Ectodermal cell (in vitro differentiated cells): ENCODE results near the gene ZNF358.
A peak's percentile ranks its signal among the peaks of the same experiment; 100 is the strongest.
"Not testable (repeated sequence)": the region's sequence is repeated elsewhere in the genome, so short reads cannot be mapped to it uniquely, and the experiment has no call there.

ENCODE experiments used
- H3K27ac ChIP-seq: 2 replicates; pipeline ENCODE4 v1.7.0; 2013; ENCODE audit warnings: mild to moderate bottlenecking, low read depth, low read length; ENCODE audit not compliant: insufficient read depth, poor library complexity, severe bottlenecking
- H3K27me3 ChIP-seq: 2 replicates; pipeline ENCODE4 v1.7.0; 2013; ENCODE audit warnings: mild to moderate bottlenecking, low read length; ENCODE audit not compliant: insufficient read depth, control insufficient read depth, poor library complexity, severe bottlenecking
- H3K36me3 ChIP-seq: one replicate; pipeline ENCODE4 v1.7.0; 2013; ENCODE audit warnings: low read length; ENCODE audit not compliant: control insufficient read depth, insufficient read depth
- H3K4me1 ChIP-seq: one replicate; pipeline ENCODE4 v1.7.0; 2013; ENCODE audit warnings: low read length; ENCODE audit not compliant: control insufficient read depth, insufficient read depth
- H3K4me3 ChIP-seq: 2 replicates; pipeline ENCODE4 v1.7.0; 2013; ENCODE audit warnings: low read depth, low read length, control low read depth; ENCODE audit not compliant: insufficient read depth
- H3K9me3 ChIP-seq: 2 replicates; pipeline ENCODE4 v1.7.0; 2013; ENCODE audit warnings: mild to moderate bottlenecking, low read length, moderate library complexity; ENCODE audit not compliant: control insufficient read depth
- WGBS, 2 experiments: methylation state at CpG; one replicate each; pipeline ENCODE4 v1.1.7; 2013; ENCODE audit warnings: missing lambda C conversion rate in 2 of 2; 5-methylcytosine and 5-hydroxymethylcytosine counted together

The ZNF358 gene

DNA sequence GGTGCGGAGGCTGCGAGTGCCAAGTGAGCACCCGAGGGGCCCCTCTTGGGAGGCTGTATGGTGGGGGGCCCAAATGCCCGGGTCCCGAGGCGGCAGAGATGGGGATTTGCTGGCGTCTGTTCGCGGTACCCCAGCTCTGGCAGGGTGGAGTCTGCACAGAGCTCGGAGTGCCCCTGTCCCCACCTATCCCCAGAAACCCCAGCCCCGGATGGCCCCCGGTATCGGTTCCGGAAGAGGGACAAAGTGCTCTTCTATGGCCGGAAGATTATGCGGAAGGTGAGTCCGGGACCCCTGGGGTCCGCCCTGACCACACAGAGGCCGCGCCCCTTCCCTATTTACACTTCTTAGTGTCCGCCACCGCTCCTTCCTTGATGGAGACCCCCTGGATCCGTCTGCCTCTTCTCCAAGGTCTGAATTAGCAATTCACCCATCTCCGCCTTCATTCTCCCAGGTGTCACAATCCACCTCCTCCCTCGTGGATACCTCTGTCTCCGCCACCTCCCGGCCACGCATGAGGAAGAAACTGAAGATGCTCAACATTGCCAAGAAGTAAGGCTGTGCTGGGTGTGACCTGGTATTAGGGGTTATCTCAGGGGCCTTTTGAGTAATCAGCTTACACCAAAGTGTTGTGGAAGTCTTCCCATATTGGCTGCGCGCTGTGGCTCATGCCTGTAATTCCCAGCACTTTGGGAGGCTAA, 20.2 kb downstream of the ZNF358 start:
- H3K9me3 ChIP-seq, result no peaks in the 10 kb centered on the region
- H3K27me3 ChIP-seq, result no peaks in the 10 kb centered on the region
- peaks cover 2% of the 10 kb centered on the region for H3K36me3 ChIP-seq
- 32 to 35% methylated on average over 30 of the region's 30 CpGs for WGBS, 2 experiments
- H3K4me3 ChIP-seq, result peak overlapping the region; percentile 75
- no peak overlapping the region for H3K27ac ChIP-seq
- no peaks in the 10 kb centered on the region for H3K4me1 ChIP-seq

DNA sequence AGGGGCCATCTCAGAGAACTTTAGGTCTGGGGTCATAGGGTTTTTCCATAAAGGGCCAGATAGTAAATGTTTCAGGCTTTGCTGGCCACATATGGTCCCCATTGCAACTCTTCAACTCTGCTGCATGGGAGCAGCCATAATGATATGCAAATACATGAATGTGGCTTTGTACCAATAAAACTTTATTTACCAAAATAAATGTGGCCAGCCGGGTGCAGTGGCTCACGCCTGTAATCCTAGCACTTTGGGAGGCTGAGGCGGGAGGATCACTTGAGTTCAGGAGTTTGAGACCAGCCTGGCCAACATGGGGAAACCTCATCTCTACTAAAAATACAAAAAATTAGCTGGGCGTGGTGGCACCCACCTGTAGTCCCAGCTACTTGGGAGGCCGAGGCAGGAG, 23.1 kb downstream of the ZNF358 start:
- H3K4me3 ChIP-seq, H3K27me3 ChIP-seq, H3K4me1 ChIP-seq, H3K27ac ChIP-seq, H3K9me3 ChIP-seq, H3K36me3 ChIP-seq: not testable (repeated sequence)
- 91% methylated on average over 5 of the region's 5 CpGs for whole genome bisulfite sequencing, 2 experiments

GRCh38 chr19:7539827-7540425, 24.0 kb downstream of the ZNF358 start:
- H3K27me3 ChIP-seq, result no peaks in the 10 kb centered on the region
- H3K27ac ChIP-seq, result no peak overlapping the region
- H3K4me3 ChIP-seq, result no peak overlapping the region
- no peaks in the 10 kb centered on the region for H3K4me1 ChIP-seq
- 95 to 96% methylated on average over 28 of the region's 28 CpGs for WGBS, 2 experiments
- no peaks in the 10 kb centered on the region for H3K9me3 ChIP-seq
- peaks cover 7% of the 10 kb centered on the region for H3K36me3 ChIP-seq

- 88 to 89% methylated on average over 39 of the region's 39 CpGs for WGBS, 2 experiments
- H3K36me3 ChIP-seq, result peaks cover 7% of the 10 kb centered on the region
These were observed 25.0 kb downstream of the ZNF358 start for GRCh38 chr19:7540761-7541474.

GRCh38 chr19:7541475-7541824, 25.5 kb downstream of the ZNF358 start:
- 95% methylated on average over 15 of the region's 15 CpGs for WGBS, 2 experiments
- H3K27ac ChIP-seq, result no peak overlapping the region
- H3K36me3 ChIP-seq, result peaks cover 7% of the 10 kb centered on the region
- H3K4me3 ChIP-seq, result no peak overlapping the region
- H3K4me1 ChIP-seq, result no peaks in the 10 kb centered on the region
- H3K27me3 ChIP-seq, result no peaks in the 10 kb centered on the region
- H3K9me3 ChIP-seq, result no peaks in the 10 kb centered on the region

More at GRCh38 chr19:7540761-7541474, 25.0 kb downstream of the ZNF358 start:
- no peak overlapping the region for H3K27ac ChIP-seq
- H3K4me1 ChIP-seq, result no peaks in the 10 kb centered on the region
- H3K27me3 ChIP-seq, result no peaks in the 10 kb centered on the region
- no peaks in the 10 kb centered on the region for H3K9me3 ChIP-seq
- no peak overlapping the region for H3K4me3 ChIP-seq

DNA sequence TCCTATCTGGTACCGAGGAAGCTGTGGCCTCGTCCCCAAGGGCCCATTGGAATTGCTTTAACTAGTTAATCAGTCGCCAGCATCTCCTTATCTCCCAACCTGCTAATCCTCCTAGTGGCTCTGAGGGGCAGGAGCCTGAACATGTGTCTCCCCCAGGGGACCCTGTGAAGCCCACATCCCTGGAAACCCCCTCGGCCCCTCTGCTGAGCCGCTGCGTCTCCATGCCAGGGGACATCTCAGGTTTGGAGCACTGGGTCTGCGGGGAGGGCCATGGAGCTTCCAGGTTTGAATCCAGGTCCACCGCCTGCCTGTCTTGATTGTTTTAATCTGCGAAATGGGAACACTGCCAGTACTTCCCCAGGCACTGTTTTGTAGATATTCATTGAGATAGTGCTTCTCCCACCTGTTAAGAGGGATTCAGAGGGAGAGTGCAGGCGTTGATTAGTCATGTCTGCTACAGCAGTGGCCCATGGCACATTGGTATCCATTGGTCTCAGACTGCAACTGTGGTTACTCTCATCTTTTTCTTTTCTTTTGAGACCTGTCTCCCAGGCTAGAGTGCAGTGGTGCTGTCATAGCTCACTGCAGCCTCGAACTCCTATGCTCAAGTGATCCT, 26.0 kb downstream of the ZNF358 start:
- Histone ChIP-seq H3K27me3 (no peaks in the 10 kb centered on the region), H3K36me3 (peaks cover 7% of the 10 kb centered on the region), H3K9me3 (no peaks in the 10 kb centered on the region), H3K4me1 (no peaks in the 10 kb centered on the region), H3K27ac (no peak overlapping the region), H3K4me3 (no peak overlapping the region)
- 93 to 95% methylated on average over 11 of the region's 11 CpGs for WGBS, 2 experiments

DNA sequence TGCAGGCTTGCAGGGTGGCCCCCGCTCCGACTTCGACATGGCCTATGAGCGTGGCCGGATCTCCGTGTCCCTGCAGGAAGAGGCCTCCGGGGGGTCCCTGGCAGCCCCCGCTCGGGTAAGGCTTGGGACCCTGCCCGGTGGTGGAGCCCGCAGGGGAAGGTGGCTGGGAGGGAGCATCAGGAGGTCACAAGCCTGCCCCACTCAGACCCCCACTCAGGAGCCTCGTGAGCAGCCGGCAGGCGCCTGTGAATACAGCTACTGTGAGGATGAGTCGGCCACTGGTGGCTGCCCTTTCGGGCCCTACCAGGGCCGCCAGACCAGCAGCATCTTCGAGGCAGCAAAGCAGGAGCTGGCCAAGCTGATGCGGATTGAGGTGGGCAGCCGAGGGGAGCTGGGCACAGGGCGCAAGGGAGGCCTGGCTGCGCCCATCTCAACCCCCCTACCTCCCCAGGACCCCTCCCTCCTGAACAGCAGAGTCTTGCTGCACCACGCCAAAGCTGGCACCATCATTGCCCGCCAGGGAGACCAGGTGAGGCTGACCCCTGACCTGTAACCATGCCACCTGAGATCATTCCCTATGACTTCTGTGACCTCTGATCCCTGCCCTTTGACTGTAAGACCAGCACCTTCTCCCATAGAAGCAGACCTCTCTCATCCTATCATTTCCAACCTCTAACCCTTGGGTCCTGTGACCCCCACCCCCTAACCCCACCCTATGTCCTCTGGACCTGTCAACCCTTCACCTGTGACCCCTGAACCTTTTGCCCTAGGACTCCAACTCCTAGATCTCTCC, 26.8 kb downstream of the ZNF358 start:
- Histone ChIP-seq H3K27ac (no peak overlapping the region), H3K4me1 (no peaks in the 10 kb centered on the region), H3K27me3 (no peaks in the 10 kb centered on the region), H3K4me3 (no peak overlapping the region), H3K36me3 (peaks cover 7% of the 10 kb centered on the region), H3K9me3 (no peaks in the 10 kb centered on the region)
- WGBS, 2 experiments, result 95 to 97% methylated on average over 24 of the region's 24 CpGs

DNA sequence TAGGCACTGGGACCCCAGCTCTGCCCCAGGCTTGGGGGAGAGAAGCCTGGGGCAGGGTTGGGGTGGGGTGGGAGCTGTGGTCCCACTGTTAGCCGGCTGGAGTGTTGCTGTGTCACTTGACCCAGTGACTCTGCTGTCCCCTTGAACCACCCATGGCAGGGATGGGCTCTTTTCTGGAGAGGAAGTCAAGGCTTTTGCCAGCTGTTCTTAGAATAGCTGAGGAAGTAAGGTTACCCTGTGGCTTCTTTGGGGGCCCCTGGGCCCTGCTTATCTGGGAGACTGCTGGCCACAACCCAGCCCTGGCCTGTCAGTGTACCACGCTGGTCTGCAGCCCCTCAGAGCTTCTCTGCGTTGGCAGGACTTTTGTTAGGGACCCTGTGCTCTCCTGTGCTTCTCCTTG, 28.7 kb downstream of the ZNF358 start:
- WGBS, 2 experiments, result 93 to 97% methylated on average over 3 of the region's 3 CpGs
- no peak overlapping the region for H3K4me3 ChIP-seq
- peaks cover 7% of the 10 kb centered on the region for H3K36me3 ChIP-seq
- no peaks in the 10 kb centered on the region for H3K27me3 ChIP-seq
- H3K27ac ChIP-seq, result no peak overlapping the region
- H3K9me3 ChIP-seq, result no peaks in the 10 kb centered on the region
- no peaks in the 10 kb centered on the region for H3K4me1 ChIP-seq

DNA sequence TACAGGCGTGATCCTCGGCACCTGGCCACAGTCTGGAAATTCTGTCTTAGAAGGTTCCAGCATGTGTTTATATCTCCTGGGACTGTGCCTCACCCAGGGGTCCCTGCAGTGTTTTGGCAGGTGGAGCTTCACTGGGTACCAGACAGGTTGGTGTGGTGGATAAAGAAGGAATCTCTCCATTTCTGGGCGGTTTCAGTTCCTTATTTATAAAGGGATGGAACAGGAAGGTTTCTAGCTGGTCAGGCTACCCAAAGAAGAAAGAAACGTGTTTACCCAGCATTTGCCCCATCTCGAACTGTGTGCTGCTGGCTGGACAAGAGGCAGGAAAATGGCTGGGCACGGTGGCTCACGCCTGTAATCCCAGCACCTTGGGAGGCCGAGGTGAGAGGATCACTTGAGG, 29.4 kb downstream of the ZNF358 start:
- H3K27ac ChIP-seq, result no peak overlapping the region
- WGBS, 2 experiments, result 90 to 94% methylated on average over 8 of the region's 8 CpGs
- no peaks in the 10 kb centered on the region for H3K9me3 ChIP-seq
- H3K4me3 ChIP-seq, result no peak overlapping the region
- H3K36me3 ChIP-seq, result peaks cover 7% of the 10 kb centered on the region
- no peaks in the 10 kb centered on the region for H3K4me1 ChIP-seq
- no peaks in the 10 kb centered on the region for H3K27me3 ChIP-seq
